OCI-LY7 (cell line): ENCODE measurements around the gene DHRS12. TPM values are rescaled to one million over a fixed set of nuclear protein-coding genes. Genes with fewer than 3 reads are reported as not detected.

Source experiments
- BruUV-seq: library from RNA; stranded (reverse); fragments of 400-500 nt; replicated peaks from 2 replicates; lab custom pipeline; 2021; lab: Mats Ljungman, UMichigan
- CTCF ChIA-PET: fragments of 300-600 bp; sonication (Branson Sonifier 250); formaldehyde crosslinking; loops from one replicate; lab custom pipeline; 2022; ENCODE audit warnings: antibody characterized with exemption; ENCODE audit not compliant: unreplicated experiment; lab: Charles Lee
- POLR2A ChIA-PET: fragments of 300-600 bp; sonication (Branson Sonifier 250); formaldehyde crosslinking; loops from one replicate; lab custom pipeline; 2022; ENCODE audit warnings: antibody characterized with exemption; lab: Charles Lee
- DNase-seq: peaks from one replicate; pipeline ENCODE4 v3.0.0-alpha.2; 2015; ENCODE audit warnings: low spot score
- H2AFZ ChIP-seq: fragments of 200-600 bp; sonication (generic), shearing (Covaris generic); 2 replicates; pipeline ENCODE4 v1.6.1; 2014; ENCODE audit warnings: mild to moderate bottlenecking, antibody characterized with exemption, low read length, moderate library complexity
- H3K27ac ChIP-seq: fragments of 200-600 bp; sonication (generic); 2 replicates; pipeline ENCODE4 v1.5.1; 2014; ENCODE audit warnings: mixed run types, low read depth, mild to moderate bottlenecking, moderate library complexity, low read length, inconsistent platforms; ENCODE audit not compliant: poor library complexity, severe bottlenecking
- H3K36me3 ChIP-seq: fragments of 200-600 bp; sonication (generic); 2 replicates; pipeline ENCODE4 v1.6.1; 2014; ENCODE audit warnings: mild to moderate bottlenecking, antibody characterized with exemption, low read length, moderate library complexity, mixed read lengths; ENCODE audit not compliant: insufficient read depth
- H3K4me1 ChIP-seq: fragments of 200-600 bp; sonication (generic); 2 replicates; pipeline ENCODE4 v1.5.1; 2014; ENCODE audit warnings: mild to moderate bottlenecking, low read length; ENCODE audit not compliant: insufficient read depth, poor library complexity, severe bottlenecking
- H3K4me2 ChIP-seq: fragments of 200-600 bp; sonication (generic); 2 replicates; pipeline ENCODE4 v1.6.1; 2014; ENCODE audit warnings: mild to moderate bottlenecking, low read length
- H3K4me3 ChIP-seq: fragments of 200-600 bp; sonication (generic); 2 replicates; pipeline ENCODE4 v1.5.1; 2014; ENCODE audit warnings: mild to moderate bottlenecking, low read depth, low read length; ENCODE audit not compliant: poor library complexity, severe bottlenecking
- H3K79me2 ChIP-seq: fragments of 200-600 bp; sonication (generic); 2 replicates; pipeline ENCODE4 v1.6.1; 2016; ENCODE audit warnings: low read depth, mild to moderate bottlenecking, low read length, moderate library complexity, mixed read lengths; ENCODE audit not compliant: insufficient read depth
- H3K9me2 ChIP-seq: fragments of 200-600 bp; sonication (generic); 2 replicates; pipeline ENCODE4 v1.6.1; 2016; ENCODE audit warnings: mild to moderate bottlenecking, low read length, mixed read lengths; ENCODE audit not compliant: insufficient read depth
- H3K9me3 ChIP-seq: fragments of 200-600 bp; sonication (generic); 2 replicates; pipeline ENCODE4 v1.6.1; 2014; ENCODE audit warnings: mild to moderate bottlenecking, mixed run types, low read length, mixed read lengths
- H4K20me1 ChIP-seq: fragments of 200-600 bp; sonication (generic); 2 replicates; pipeline ENCODE4 v1.6.1; 2014; ENCODE audit warnings: mild to moderate bottlenecking, antibody characterized with exemption, low read length, moderate library complexity, mixed read lengths; ENCODE audit not compliant: insufficient read depth
- CTCF ChIP-seq: fragments of 200-600 bp; sonication (generic); conservative IDR thresholded peaks from 2 replicates; pipeline ENCODE4 v1.5.1; 2014; ENCODE audit warnings: mild to moderate bottlenecking, antibody characterized with exemption, low read length, moderate library complexity, mixed read lengths
- EZH2phosphoT487 ChIP-seq: fragments of 200-600 bp; sonication (generic); IDR thresholded peaks from 2 replicates; pipeline ENCODE4 v1.6.1; 2018; ENCODE audit warnings: low read depth, borderline replicate concordance, mild to moderate bottlenecking, mixed run types, antibody characterized with exemption, low read length, moderate library complexity, mixed read lengths
- intact Hi-C: fragments of 100-400 bp; cut with micrococcal nuclease; formaldehyde crosslinking; loops from one replicate; pipeline ENCODE4 v1.10.0; 2022; ENCODE audit not compliant: unreplicated experiment
- total RNA-seq, 2 experiments: library from RNA; depleted of rRNA in 1 of 2; stranded (reverse); fragments of >200 nt in 1 of 2; shearing (Covaris generic) in 1 of 2; gene quantifications; 2 replicates each; pipeline ENCODE4 v1.2.3, GENCODE V29; 2014 to 2022

Gene DHRS12
- total RNA-seq, 2 experiments from 2014 or later = 3.5 to 11.9 TPM

DNA sequence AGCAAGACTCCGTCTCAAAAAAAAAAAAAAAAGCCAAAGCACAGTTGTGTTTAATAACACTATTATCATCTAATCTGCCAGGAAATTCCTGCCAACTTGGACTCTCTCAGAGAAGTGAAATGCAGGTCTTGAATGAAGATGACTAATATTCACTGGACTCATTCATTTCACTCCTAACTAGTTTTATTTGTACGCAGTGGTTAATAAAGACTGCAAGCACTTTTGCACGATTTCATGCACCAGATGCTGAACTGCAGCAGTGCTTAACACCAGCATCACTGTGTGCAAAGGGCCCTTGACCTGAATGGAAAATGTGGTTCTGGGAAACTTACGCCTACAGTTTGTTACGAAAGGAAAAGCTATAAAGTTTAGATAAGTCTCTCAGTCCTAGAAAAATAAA lies 63.3 kb downstream of the DHRS12 start:
- intact Hi-C loops = no loop called here
- no TSS peak for BruUV-seq
- TF ChIP-seq CTCF = no peak
- TF ChIP-seq EZH2phosphoT487 = no peak
- Histone ChIP-seq H3K4me1 (no peaks in the 10 kb centered on the region), H3K4me2 (no peak overlapping the region), H4K20me1 (no peaks in the 10 kb centered on the region), H3K9me3 (no peaks in the 10 kb centered on the region), H3K4me3 (no peak overlapping the region), H2AFZ (no peak overlapping the region), H3K36me3 (peaks cover 12% of the 10 kb centered on the region; the same call in 1 of the 2 replicates), H3K9me2 (no peaks in the 10 kb centered on the region), H3K27ac (no peak overlapping the region), H3K79me2 (no peaks in the 10 kb centered on the region)
- ChIA-PET POLR2A (interaction anchor here (0.5 to 1.3 kb wide), 6 partner anchors 9 to 1540 kb away, joined by 3 to 6 read pairs (median 3); no protein-coding TSS in a partner anchor), CTCF (no interaction called here)
- DNase-seq = no peak

DNA sequence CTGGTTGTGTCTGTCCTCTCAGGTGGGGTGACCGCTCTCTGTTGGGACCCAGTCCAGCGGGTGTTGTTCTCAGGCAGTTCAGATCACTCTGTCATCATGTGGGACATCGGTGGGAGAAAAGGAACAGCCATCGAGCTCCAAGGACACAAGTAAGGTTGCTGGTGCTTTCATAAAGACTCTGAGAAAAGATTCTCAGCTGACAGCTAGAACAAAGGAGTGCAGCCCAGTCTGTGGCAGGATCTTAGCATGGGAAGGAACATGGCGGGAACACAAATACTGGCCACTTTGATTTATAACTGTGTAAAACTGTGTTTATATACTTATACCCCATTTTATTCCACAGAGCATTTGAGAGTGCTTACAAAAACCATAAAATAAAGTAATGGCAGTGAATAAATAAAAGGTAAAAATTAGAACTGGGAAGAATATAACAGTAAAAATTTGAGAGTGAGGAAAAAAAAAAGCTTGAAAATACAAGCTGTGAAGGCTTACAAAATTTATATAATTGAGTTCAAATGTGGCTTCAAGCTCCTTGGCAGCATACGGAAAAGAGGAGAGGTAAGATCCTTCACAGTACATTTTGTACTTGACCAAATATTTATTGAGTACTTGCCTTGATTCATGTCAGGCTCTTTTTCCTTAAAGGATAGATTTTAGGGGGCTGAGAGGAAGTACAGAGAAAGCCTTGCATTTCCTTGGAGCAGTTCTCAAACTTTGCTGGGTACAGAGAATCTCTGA lies 64.8 kb downstream of the DHRS12 start:
- DNase-seq = no peak
- no peaks in the 10 kb centered on the region for H3K9me3 ChIP-seq
- H3K4me1 ChIP-seq = no peaks in the 10 kb centered on the region
- CTCF ChIA-PET = no interaction called here
- H2AFZ ChIP-seq = no peak overlapping the region
- H4K20me1 ChIP-seq = no peaks in the 10 kb centered on the region
- TF ChIP-seq EZH2phosphoT487 (no peak), CTCF (no peak)
- POLR2A ChIA-PET = interaction anchor here (0.6 to 1.3 kb wide), 4 partner anchors 8 to 43 kb away, joined by 3 to 5 read pairs (median 3); no protein-coding TSS in a partner anchor
- H3K36me3 ChIP-seq = peaks cover 12% of the 10 kb centered on the region; the same call in 1 of the 2 replicates
- no peak overlapping the region for H3K4me2 ChIP-seq
- H3K27ac ChIP-seq = no peak overlapping the region
- intact Hi-C loops = no loop called here
- H3K4me3 ChIP-seq = no peak overlapping the region
- no peaks in the 10 kb centered on the region for H3K9me2 ChIP-seq
- no peaks in the 10 kb centered on the region for H3K79me2 ChIP-seq
- BruUV-seq = no TSS peak
